GM23248 (cell line): ENCODE results near the gene CDH4. TPM values are rescaled to one million over a fixed set of nuclear protein-coding genes. Genes with fewer than 3 reads are reported as not detected.

Experiments used
- DNase-seq: peaks from one replicate; pipeline ENCODE4 v3.0.0-alpha.2; 2015
- H2AFZ ChIP-seq: fragments of 200-600 bp; sonication (generic); 2 replicates; pipeline ENCODE4 v1.6.1; 2016; ENCODE audit warnings: antibody characterized with exemption
- H3F3A ChIP-seq: fragments of 200-600 bp; sonication (generic); 2 replicates; pipeline ENCODE4 v1.6.1; 2016; ENCODE audit warnings: mild to moderate bottlenecking, antibody characterized with exemption, mixed run types; ENCODE audit not compliant: insufficient read depth
- H3K27ac ChIP-seq: fragments of 200-600 bp; sonication (generic); 2 replicates; pipeline ENCODE4 v1.5.1; 2016; ENCODE audit warnings: mild to moderate bottlenecking
- H3K27me3 ChIP-seq: fragments of 200-600 bp; sonication (generic); replicated peaks from 2 replicates; pipeline ENCODE4 v1.6.1; 2016; ENCODE audit warnings: mild to moderate bottlenecking; ENCODE audit not compliant: insufficient read depth
- H3K36me3 ChIP-seq: fragments of 200-600 bp; sonication (generic); 2 replicates; pipeline ENCODE4 v1.6.1; 2016; ENCODE audit warnings: low read depth, mild to moderate bottlenecking
- H3K4me1 ChIP-seq: fragments of 200-600 bp; sonication (generic); 2 replicates; pipeline ENCODE4 v1.6.1; 2016; ENCODE audit warnings: mild to moderate bottlenecking; ENCODE audit not compliant: insufficient read depth
- H3K4me2 ChIP-seq: fragments of 200-600 bp; sonication (generic); one replicate; pipeline ENCODE4 v1.6.1; 2016; ENCODE audit warnings: mild to moderate bottlenecking; ENCODE audit not compliant: unreplicated experiment
- H3K4me3 ChIP-seq: fragments of 200-600 bp; sonication (generic); 2 replicates; pipeline ENCODE4 v1.5.1; 2016; ENCODE audit warnings: mild to moderate bottlenecking
- H3K79me2 ChIP-seq: fragments of 200-600 bp; sonication (generic); 2 replicates; pipeline ENCODE4 v1.6.1; 2016; ENCODE audit warnings: mild to moderate bottlenecking; ENCODE audit not compliant: insufficient read depth
- H3K9ac ChIP-seq: fragments of 200-600 bp; sonication (generic); 2 replicates; pipeline ENCODE4 v1.6.1; 2016; ENCODE audit warnings: mild to moderate bottlenecking
- H3K9me2 ChIP-seq: fragments of 200-600 bp; sonication (generic); 2 replicates; pipeline ENCODE4 v1.6.1; 2016; ENCODE audit warnings: mixed run types, mild to moderate bottlenecking, moderate library complexity; ENCODE audit not compliant: insufficient read depth
- H3K9me3 ChIP-seq: fragments of 200-600 bp; sonication (generic); one replicate; pipeline ENCODE4 v1.6.1; 2017; ENCODE audit warnings: low read depth
- H4K20me1 ChIP-seq: fragments of 200-600 bp; sonication (generic); 2 replicates; pipeline ENCODE4 v1.6.0; 2016; ENCODE audit not compliant: insufficient read depth
- EZH2 ChIP-seq: fragments of 200-600 bp; sonication (generic); IDR thresholded peaks from 2 replicates; pipeline ENCODE4 v1.6.1; 2018; ENCODE audit warnings: antibody characterized with exemption, mild to moderate bottlenecking; ENCODE audit not compliant: insufficient read depth, poor library complexity, severe bottlenecking
- EZH2phosphoT487 ChIP-seq: fragments of 200-600 bp; sonication (generic); IDR thresholded peaks from 2 replicates; pipeline ENCODE4 v1.6.1; 2018; ENCODE audit warnings: antibody characterized with exemption, moderate library complexity, mild to moderate bottlenecking, low read depth; ENCODE audit not compliant: insufficient read depth
- WGBS, 2 experiments: methylation state at CpG; one replicate each; pipeline ENCODE4 v1.1.6; 2015 to 2017; ENCODE audit warnings: low lambda C conversion rate in 2 of 2, low coverage in 1 of 2; ENCODE audit errors: missing lambda C conversion rate in 2 of 2; 5-methylcytosine and 5-hydroxymethylcytosine counted together
- in situ Hi-C: fragments of 300-500 bp; cut with MboI; formaldehyde crosslinking; loops from 2 replicates; pipeline ENCODE4 v1.15.0; 2020
- polyA plus RNA-seq: library from polyadenylated mRNA; unstranded; fragments of >200 nt; fragmentation: Nextera tagmentation; extraction: Ambion mirVana; gene quantifications from 2 replicates; pipeline ENCODE4 v1.2.1, GENCODE V29; 2016
- total RNA-seq: library from RNA; depleted of rRNA; stranded (reverse); fragments of >200 nt; shearing (Covaris generic); gene quantifications from 2 replicates; pipeline ENCODE4 v1.2.3, GENCODE V29; 2014

CDH4 gene
- total and polyA plus RNA-seq, 2 experiments from 2014 or later, result 1.1 to 3.9 TPM

GRCh38 chr20:61754976-61755778, 503.1 kb downstream of the CDH4 start:
- H3K4me1 ChIP-seq, result 0 out of 2 replicates have a peak, but pooled peaks cover 3% of the 10 kb centered on the region
- no peak for DNase-seq
- no peak for TF ChIP-seq EZH2phosphoT487
- TF ChIP-seq EZH2, result no peak

GRCh38 chr20:61755971-61756845, 504.1 kb downstream of the CDH4 start:
- Histone ChIP-seq H3K9ac (no peak overlapping the region), H3K9me3 (no peaks in the 10 kb centered on the region), H3K27me3 (0 out of 2 replicates have a peak, but pooled peaks cover 5% of the 10 kb centered on the region), H3F3A (no peaks in the 10 kb centered on the region), H4K20me1 (no peaks in the 10 kb centered on the region), H3K36me3 (no peaks in the 10 kb centered on the region), H3K4me3 (no peak overlapping the region), H3K4me1 (0 out of 2 replicates have a peak, but pooled peaks cover 3% of the 10 kb centered on the region), H3K27ac (no peak overlapping the region), H2AFZ (no peak overlapping the region), H3K9me2 (no peaks in the 10 kb centered on the region), H3K4me2 (no peak overlapping the region), H3K79me2 (no peaks in the 10 kb centered on the region)
- 54 to 55% methylated on average over 14 to 15 of the region's 15 CpGs for WGBS, 2 experiments
- TF ChIP-seq EZH2, result no peak
- no peak for TF ChIP-seq EZH2phosphoT487
- in situ Hi-C loops, result no loop called here
- no peak for DNase-seq

More at GRCh38 chr20:61754976-61755778, 503.1 kb downstream of the CDH4 start:
- Histone ChIP-seq H3K27me3 (no peaks in the 10 kb centered on the region), H3K9me2 (no peaks in the 10 kb centered on the region), H3K9ac (no peak overlapping the region), H3K4me2 (no peak overlapping the region), H2AFZ (no peak overlapping the region), H3K9me3 (no peaks in the 10 kb centered on the region), H3F3A (no peaks in the 10 kb centered on the region), H3K36me3 (no peaks in the 10 kb centered on the region), H3K27ac (no peak overlapping the region), H4K20me1 (no peaks in the 10 kb centered on the region), H3K79me2 (no peaks in the 10 kb centered on the region), H3K4me3 (no peak overlapping the region)
- in situ Hi-C loops, result no loop called here
- WGBS, 2 experiments, result 55 to 56% methylated on average over 9 to 12 of the region's 12 CpGs

- TF ChIP-seq EZH2 (no peak), EZH2phosphoT487 (no peak)
- Histone ChIP-seq H2AFZ (no peak overlapping the region), H4K20me1 (no peaks in the 10 kb centered on the region), H3K4me2 (no peak overlapping the region), H3K9ac (no peak overlapping the region), H3K27ac (no peak overlapping the region), H3K27me3 (0 out of 2 replicates have a peak, but pooled peaks cover 5% of the 10 kb centered on the region), H3K4me1 (0 out of 2 replicates have a peak, but pooled peaks cover 3% of the 10 kb centered on the region), H3K9me2 (no peaks in the 10 kb centered on the region), H3K79me2 (no peaks in the 10 kb centered on the region), H3F3A (no peaks in the 10 kb centered on the region), H3K4me3 (no peak overlapping the region), H3K36me3 (no peaks in the 10 kb centered on the region), H3K9me3 (no peaks in the 10 kb centered on the region)
- DNase-seq, result no peak
- 41 to 51% methylated on average over 17 to 18 of the region's 18 CpGs for WGBS, 2 experiments
- in situ Hi-C loops, result no loop called here
Observed at GRCh38 chr20:61756966-61757677, 505.1 kb downstream of the CDH4 start.
